Kidney (tissue), 14 donors: ENCODE results near the gene KIF4A. TPM values are rescaled to one million over a fixed set of nuclear protein-coding genes. Genes with fewer than 3 reads are reported as not detected.

Experiments
- DNase-seq, 5 donors: peaks; one replicate each; pipeline ENCODE4 v3.0.0-alpha.2; 2013 to 2020
- FAIRE-seq: peaks from 2 replicates; lab custom pipeline; 2012; peaks lifted over from hg19 to GRCh38; lab: Jason Lieb, UNC
- H3K27ac ChIP-seq, 2 donors: one replicate each; pipeline ENCODE4 v1.7.0; 2013; ENCODE audit warnings: low read depth in 2 of 2, low read length in 2 of 2, inconsistent platforms in 1 of 2
- H3K27me3 ChIP-seq: one replicate; pipeline ENCODE4 v1.7.1; 2013; ENCODE audit warnings: low read length, inconsistent platforms; ENCODE audit not compliant: control insufficient read depth, insufficient read depth
- H3K36me3 ChIP-seq, 3 donors: one replicate each; pipeline versions ENCODE4 v1.7.0 to v1.7.1; 2013; ENCODE audit warnings: low read length in 3 of 3, control low read depth in 1 of 3, inconsistent platforms in 1 of 3; ENCODE audit not compliant: insufficient read depth in 3 of 3, control insufficient read depth in 2 of 3
- H3K4me1 ChIP-seq, 3 donors: one replicate each; pipeline versions ENCODE4 v1.7.0 to v1.7.1; 2013; ENCODE audit warnings: low read length in 3 of 3, inconsistent platforms in 1 of 3, low read depth in 1 of 3; ENCODE audit not compliant: control insufficient read depth in 2 of 3, insufficient read depth in 2 of 3
- H3K4me3 ChIP-seq, 3 donors: one replicate each; pipeline versions ENCODE4 v1.7.0 to v1.8.1; 2013; ENCODE audit warnings: low read length in 3 of 3, control low read depth in 1 of 3, inconsistent platforms in 1 of 3
- H3K9ac ChIP-seq, 3 donors: one replicate each; pipeline versions ENCODE4 v1.7.0 to v1.7.1; 2013; ENCODE audit warnings: low read length in 3 of 3, control low read depth in 1 of 3, inconsistent platforms in 1 of 3
- H3K9me3 ChIP-seq, 3 donors: one replicate each; pipeline versions ENCODE4 v1.7.0 to v1.7.1; 2013; ENCODE audit warnings: low read length in 3 of 3, control low read depth in 1 of 3, inconsistent platforms in 1 of 3; ENCODE audit not compliant: control insufficient read depth in 2 of 3, insufficient read depth in 1 of 3
- CTCF ChIP-seq: IDR thresholded peaks from 3 replicates; pipeline ENCODE4 v1.5.1; 2012; ENCODE audit warnings: mild to moderate bottlenecking, moderate library complexity, borderline replicate concordance; ENCODE audit not compliant: insufficient read depth; ENCODE audit errors: extremely low read depth
- intact Hi-C: fragments of 100-400 bp; cut with DNase I; formaldehyde crosslinking; loops from one replicate; pipeline ENCODE4 v1.11.1; 2022
- polyA plus RNA-seq: library from polyadenylated mRNA; stranded (reverse); fragments of 350-450 nt; fragmentation: Illumina TruSeq; extraction: RNeasy Lipid Tissue Mini Kit (QIAGEN cat#74804); gene quantifications from one replicate; pipeline ENCODE4 v1.2.3, GENCODE V29; 2014; ENCODE audit warnings: low read depth, low replicate concordance; ENCODE audit not compliant: insufficient read depth
- total RNA-seq: library from RNA; stranded (reverse); fragmentation: NEBNext Ultra II Directional; extraction: Animal tissue kit (Norgen Biotek cat#: 25700); gene quantifications from one replicate; pipeline ENCODE4 v1.2.1, GENCODE V29; 2021
- donor health status: control.
- donor health status: control.
- donor health status: control.
- donor health status: control.
- donor health status: control.
- donor health status: DM: yes; HTN: yes; CAD: no.
- donor health status: Normal renal cell carcinoma (clear cell type).

Gene KIF4A
- total and polyA plus RNA-seq, 2 donors from 2014 or later, result 0.13 to 0.35 TPM

- FAIRE-seq (no peak), DNase-seq (no peak)
- Histone ChIP-seq H3K4me3 (no peak overlapping the region), H3K9ac (no peak overlapping the region), H3K36me3 (no peaks in the 10 kb centered on the region), H3K27me3 (peaks cover 2% of the 10 kb centered on the region), H3K4me1 (no peaks in the 10 kb centered on the region), H3K27ac (no peak overlapping the region), H3K9me3 (no peaks in the 10 kb centered on the region)
- intact Hi-C loops, result no loop called here
- no peak for TF ChIP-seq CTCF
Observed at GRCh38 chrX:70426286-70427278, 136.7 kb downstream of the KIF4A start.

- H3K4me1 ChIP-seq, result no peaks in the 10 kb centered on the region
- no peaks in the 10 kb centered on the region for H3K36me3 ChIP-seq
- H3K4me3 ChIP-seq, result no peak overlapping the region
- no peak overlapping the region for H3K9ac ChIP-seq
- no peaks in the 10 kb centered on the region for H3K9me3 ChIP-seq
- no peak overlapping the region for H3K27ac ChIP-seq
- FAIRE-seq (no peak), DNase-seq (no peak)
- peaks cover 2% of the 10 kb centered on the region for H3K27me3 ChIP-seq
- no peak for TF ChIP-seq CTCF
- intact Hi-C loops, result no loop called here
Observed at GRCh38 chrX:70427365-70427764, 137.5 kb downstream of the KIF4A start.

- TF ChIP-seq CTCF, result no peak
- Histone ChIP-seq H3K4me3 (no peak overlapping the region), H3K9ac (no peak overlapping the region), H3K27ac (no peak overlapping the region), H3K36me3 (no peaks in the 10 kb centered on the region), H3K9me3 (no peaks in the 10 kb centered on the region), H3K27me3 (no peaks in the 10 kb centered on the region), H3K4me1 (peaks cover 0 to under 1% (median 0%) of the 10 kb centered on the region in 3 donors)
- intact Hi-C loops, result no loop called here
- no peak for FAIRE-seq
- DNase-seq, result no peak
Observed at GRCh38 chrX:70429759-70430158, 139.9 kb downstream of the KIF4A start.
